H1 (cell line): ENCODE results near the gene SEMA4D. TPM values are rescaled to one million over a fixed set of nuclear protein-coding genes. Genes with fewer than 3 reads are reported as not detected.

Experiments
- CTCF ChIA-PET: fragments of 300-600 bp; sonication (Branson Sonifier 250); formaldehyde crosslinking; loops from one replicate; lab custom pipeline; 2021; ENCODE audit not compliant: partially characterized antibody; lab: Charles Lee
- POLR2A ChIA-PET: fragments of 300-600 bp; sonication (Branson Sonifier 250); formaldehyde crosslinking; loops from one replicate; lab custom pipeline; 2021; ENCODE audit warnings: inconsistent platforms; ENCODE audit not compliant: partially characterized antibody; lab: Charles Lee
- DNase-seq, 2 experiments: peaks; one replicate each; pipeline versions ENCODE4 v3.0.0 to v3.0.0-alpha.2; 2010 to 2022; ENCODE audit warnings: low spot score in 2 of 2, low read depth in 1 of 2, mixed read lengths in 1 of 2
- FAIRE-seq: peaks from 2 replicates; lab custom pipeline; 2011; peaks lifted over from hg19 to GRCh38; lab: Jason Lieb, UNC
- H2AFZ ChIP-seq: 2 replicates; pipeline ENCODE4 v1.8.1; 2012; ENCODE audit warnings: low read length, inconsistent platforms
- H2AK5ac ChIP-seq: 2 replicates; pipeline ENCODE4 v1.6.1; 2013; ENCODE audit warnings: low read depth, low read length
- H2BK120ac ChIP-seq: replicated peaks from 2 replicates; pipeline ENCODE3; 2013; ENCODE audit warnings: low read depth, low read length, inconsistent platforms
- H2BK12ac ChIP-seq: 2 replicates; pipeline ENCODE4 v1.6.1; 2013; ENCODE audit warnings: low read depth, low read length
- H2BK15ac ChIP-seq: 2 replicates; pipeline ENCODE4 v1.6.1; 2013; ENCODE audit warnings: low read length
- H2BK20ac ChIP-seq: 2 replicates; pipeline ENCODE4 v1.6.1; 2013; ENCODE audit warnings: low read length
- H2BK5ac ChIP-seq: 2 replicates; pipeline ENCODE4 v1.6.1; 2013; ENCODE audit warnings: low read depth, low read length
- H3K14ac ChIP-seq: 2 replicates; pipeline ENCODE4 v1.6.1; 2013; ENCODE audit warnings: inconsistent platforms; ENCODE audit not compliant: insufficient read length
- H3K18ac ChIP-seq: 2 replicates; pipeline ENCODE4 v1.6.1; 2013; ENCODE audit warnings: low read length; ENCODE audit errors: extremely low read depth
- H3K23ac ChIP-seq: 2 replicates; pipeline ENCODE4 v1.6.1; 2013; ENCODE audit warnings: inconsistent platforms; ENCODE audit not compliant: insufficient read length
- H3K23me2 ChIP-seq: 2 replicates; pipeline ENCODE4 v1.6.1; 2013; ENCODE audit warnings: low read depth, low read length
- H3K27ac ChIP-seq: 2 replicates; pipeline ENCODE4 v1.6.1; 2011; ENCODE audit warnings: low read depth, low read length, inconsistent platforms
- H3K27me3 ChIP-seq, 4 experiments: replicated peaks in 1 of 4; 1 replicate in 1 of 4; 2 replicates in 3 of 4; pipeline versions ENCODE4 v1.6.1 to v1.8.1; 2011 to 2013; ENCODE audit warnings: low read length in 3 of 4, mild to moderate bottlenecking in 3 of 4, inconsistent platforms in 2 of 4, mixed read lengths in 2 of 4, moderate library complexity in 1 of 4; ENCODE audit not compliant: control insufficient read depth in 3 of 4, insufficient read depth in 3 of 4; ENCODE audit errors: extremely low read depth in 1 of 4
- H3K36me3 ChIP-seq, 4 experiments: 2 replicates each; pipeline versions ENCODE4 v1.6.1 to v1.8.1; 2011 to 2013; ENCODE audit warnings: mild to moderate bottlenecking in 4 of 4, low read length in 3 of 4, moderate library complexity in 2 of 4, control low read depth in 1 of 4, inconsistent platforms in 1 of 4; ENCODE audit not compliant: insufficient read depth in 4 of 4, control insufficient read depth in 2 of 4
- H3K4ac ChIP-seq: replicated peaks from 2 replicates; pipeline ENCODE3; 2013; ENCODE audit warnings: low read length, low read depth, mixed read lengths, inconsistent platforms; ENCODE audit not compliant: insufficient read length
- H3K4me1 ChIP-seq, 4 experiments: replicated peaks in 1 of 4; 1 replicate in 1 of 4; 2 replicates in 3 of 4; pipeline versions ENCODE4 v1.6.1 to v1.8.1; 2011 to 2013; ENCODE audit warnings: low read length in 3 of 4, inconsistent platforms in 2 of 4, mixed read lengths in 1 of 4; ENCODE audit not compliant: insufficient read depth in 4 of 4, control insufficient read depth in 3 of 4
- H3K4me2 ChIP-seq, 2 experiments: 2 replicates each; pipeline versions ENCODE4 v1.6.1 to v1.8.1; 2011 to 2013; ENCODE audit warnings: low read depth in 2 of 2, low read length in 2 of 2, control low read depth in 1 of 2, inconsistent platforms in 1 of 2, mild to moderate bottlenecking in 1 of 2; ENCODE audit not compliant: insufficient read depth in 1 of 2
- H3K4me3 ChIP-seq, 4 experiments: fragments of 200-600, 300-600 bp in 1 of 4; sonication (generic), shearing (Covaris generic), sonication (Bioruptor Twin) in 1 of 4; 2 replicates each; pipeline versions ENCODE4 v1.5.1 to v1.8.1; 2011 to 2016; ENCODE audit warnings: low read length in 4 of 4, low read depth in 3 of 4, control low read depth in 2 of 4, inconsistent platforms in 2 of 4, mild to moderate bottlenecking in 2 of 4, mixed read lengths in 1 of 4, moderate library complexity in 1 of 4; ENCODE audit not compliant: insufficient read depth in 2 of 4; ENCODE audit errors: extremely low read depth in 1 of 4
- H3K56ac ChIP-seq: replicated peaks from 2 replicates; pipeline ENCODE3; 2013; ENCODE audit warnings: low read depth, mild to moderate bottlenecking, mixed read lengths, low read length, inconsistent platforms; ENCODE audit not compliant: insufficient read length
- H3K79me1 ChIP-seq: 2 replicates; pipeline ENCODE4 v1.6.1; 2013; ENCODE audit warnings: low read depth, low read length, control low read depth
- H3K79me2 ChIP-seq, 2 experiments: 2 replicates each; pipeline versions ENCODE4 v1.6.1 to v1.8.1; 2012 to 2013; ENCODE audit warnings: low read length in 2 of 2, mild to moderate bottlenecking in 2 of 2, inconsistent platforms in 1 of 2; ENCODE audit not compliant: insufficient read depth in 2 of 2, control insufficient read depth in 1 of 2
- H3K9ac ChIP-seq, 4 experiments: replicated peaks in 1 of 4; 1 replicate in 1 of 4; 2 replicates in 3 of 4; pipeline versions ENCODE4 v1.6.1 to v1.8.1; 2011 to 2013; ENCODE audit warnings: low read depth in 3 of 4, low read length in 3 of 4, control low read depth in 2 of 4, mild to moderate bottlenecking in 2 of 4, moderate library complexity in 2 of 4, inconsistent platforms in 1 of 4; ENCODE audit errors: extremely low read depth in 1 of 4
- H3K9me3 ChIP-seq, 2 experiments: 2 replicates each; pipeline versions ENCODE4 v1.6.1 to v1.8.1; 2012 to 2013; ENCODE audit warnings: mild to moderate bottlenecking in 2 of 2, moderate library complexity in 2 of 2, control low read depth in 1 of 2, inconsistent platforms in 1 of 2, low read depth in 1 of 2, low read length in 1 of 2, mixed read lengths in 1 of 2; ENCODE audit not compliant: insufficient read depth in 2 of 2
- H4K20me1 ChIP-seq, 2 experiments: replicated peaks in 1 of 2; 2 replicates each; pipeline versions ENCODE3 to v1.8.1; 2011 to 2013; ENCODE audit warnings: inconsistent platforms in 2 of 2, low read length in 2 of 2, mild to moderate bottlenecking in 1 of 2; ENCODE audit not compliant: insufficient read depth in 2 of 2, control insufficient read depth in 1 of 2
- H4K5ac ChIP-seq: 2 replicates; pipeline ENCODE4 v1.6.1; 2013; ENCODE audit warnings: low read length, low read depth, mixed read lengths, inconsistent platforms; ENCODE audit not compliant: insufficient read length
- H4K8ac ChIP-seq: 2 replicates; pipeline ENCODE4 v1.8.0; 2013; ENCODE audit warnings: mild to moderate bottlenecking, moderate library complexity, low read length, inconsistent platforms; ENCODE audit not compliant: insufficient read depth; ENCODE audit errors: extremely low read depth
- H4K91ac ChIP-seq: replicated peaks from 2 replicates; pipeline ENCODE3; 2013; ENCODE audit warnings: low read length, mixed read lengths, inconsistent platforms; ENCODE audit not compliant: insufficient read length
- PHF8 ChIP-seq: fragments of 200-600 bp; sonication (generic); conservative IDR thresholded peaks from 2 replicates; pipeline ENCODE4 v1.7.1; 2012; ENCODE audit warnings: low read depth, mild to moderate bottlenecking, inconsistent platforms, low read length, moderate library complexity
- TEAD4 ChIP-seq: IDR thresholded peaks from 2 replicates; pipeline ENCODE4 v1.6.1; 2012; ENCODE audit warnings: low read depth, low read length, inconsistent platforms, mixed read lengths
- WGBS, 2 experiments: shearing (Covaris generic) in 1 of 2; methylation state at CpG; one replicate each; pipeline versions ENCODE4 v1.1.6 to v1.1.7; 2013 to 2015; ENCODE audit warnings: low lambda C conversion rate in 2 of 2, mixed read lengths in 2 of 2, inconsistent platforms in 1 of 2, low coverage in 1 of 2, missing lambda C conversion rate in 1 of 2; ENCODE audit not compliant: insufficient replicate concordance in 2 of 2, insufficient coverage in 1 of 2, insufficient read length in 1 of 2; ENCODE audit errors: extremely low coverage in 1 of 2, missing lambda C conversion rate in 1 of 2; 5-methylcytosine and 5-hydroxymethylcytosine counted together
- polyA plus RNA-seq, 7 experiments: library from polyadenylated mRNA; depleted of rRNA in 3 of 7; stranded (reverse) in 5 of 7; unstranded in 2 of 7; fragments of >200 nt in 5 of 7; fragments of 200-250 nt in 2 of 7; gene quantifications; 1 replicate in 5 of 7; 2 replicates in 1 of 7; 4 replicates in 1 of 7; pipeline versions ENCODE4 v1.2.1 to v1.2.3, GENCODE V29; 2011 to 2013; ENCODE audit warnings: missing spikeins in 2 of 7, mixed read lengths in 2 of 7
- total RNA-seq: library from RNA; stranded (reverse); fragmentation: NEBNext Ultra II Directional; extraction: Animal tissue kit (Norgen Biotek cat#: 25700); gene quantifications from 2 replicates; pipeline ENCODE4 v1.2.1, GENCODE V29; 2021

Gene SEMA4D
- total and polyA plus RNA-seq, 2 of the 8 experiments (the other 6 are each of a cell fraction or from before 2014, with no cell fraction given), result 21.0 to 70.4 TPM

DNA sequence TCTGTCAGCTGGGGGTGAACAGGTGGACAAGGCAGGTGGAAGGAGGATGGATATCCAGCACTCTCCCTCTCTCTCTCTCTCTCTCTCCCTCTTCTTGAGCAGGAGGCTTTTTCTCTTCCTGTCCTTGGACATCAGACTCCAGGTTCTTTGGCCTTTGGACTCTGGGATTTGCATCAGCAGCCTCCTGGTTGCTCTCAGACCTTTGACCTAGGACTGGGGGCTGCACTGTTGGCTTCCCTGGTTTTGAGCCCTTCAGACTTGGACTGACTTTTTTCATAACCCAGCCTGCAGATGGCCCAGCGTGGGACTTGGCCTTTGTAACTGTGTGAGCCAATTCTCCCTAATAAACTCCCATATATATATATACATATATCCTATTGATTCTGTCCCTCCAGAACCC lies 35.0 kb upstream of the SEMA4D start:
- H3K4ac ChIP-seq, result no peak overlapping the region
- 0 out of 4 replicates have a peak, but pooled peaks cover 0 to 6% of the 10 kb centered on the region in 2 experiments for H3K9me3 ChIP-seq
- H2BK15ac ChIP-seq, result no peak overlapping the region
- no peak overlapping the region for H2AK5ac ChIP-seq
- H3K18ac ChIP-seq, result no peak overlapping the region
- H2BK20ac ChIP-seq, result no peak overlapping the region
- no peaks in the 10 kb centered on the region for H3K27me3 ChIP-seq
- H3K23me2 ChIP-seq, result peaks cover 5% of the 10 kb centered on the region; the same call in 1 of the 2 replicates
- H4K20me1 ChIP-seq, result peaks cover 0 to 6% of the 10 kb centered on the region in 2 experiments
- H4K8ac ChIP-seq, result no peak overlapping the region
- no peak overlapping the region for H3K4me2 ChIP-seq
- H2AFZ ChIP-seq, result no peak overlapping the region
- H3K14ac ChIP-seq, result no peak overlapping the region
- TF ChIP-seq PHF8 (no peak), TEAD4 (no peak)
- H3K56ac ChIP-seq, result no peak overlapping the region
- ChIA-PET CTCF (interaction anchor here (5.8 kb wide), 1 partner anchor 16 kb away, joined by 28 read pairs; no protein-coding TSS in a partner anchor), POLR2A (no interaction called here)
- H3K36me3 ChIP-seq, result no peaks in the 10 kb centered on the region
- H3K79me1 ChIP-seq, result no peaks in the 10 kb centered on the region
- no peak overlapping the region for H2BK120ac ChIP-seq
- DNase-seq (no peak), FAIRE-seq (no peak)
- no peak overlapping the region for H2BK12ac ChIP-seq
- no peaks in the 10 kb centered on the region for H3K79me2 ChIP-seq
- no peak overlapping the region for H3K4me3 ChIP-seq
- H4K91ac ChIP-seq, result no peak overlapping the region
- no peak overlapping the region for H3K23ac ChIP-seq
- no peak overlapping the region for H4K5ac ChIP-seq
- no peak overlapping the region for H3K9ac ChIP-seq
- H2BK5ac ChIP-seq, result no peak overlapping the region
- WGBS, 2 experiments, result 74% methylated on average over 1 of the region's 1 CpG; no CpG with 5 or more reads in 1 of the 2 experiments
- H3K4me1 ChIP-seq, result no peaks in the 10 kb centered on the region; a peak in 1 of 7 replicates
- no peak overlapping the region for H3K27ac ChIP-seq
